ENCODE measurements around the gene ATP6AP1.
"Not testable (repeated sequence)": the region's sequence is repeated elsewhere in the genome, so short reads cannot be mapped to it uniquely, and the experiment has no call there.

ATP6AP1 gene

GRCh38 chrX:154399527-154400368, 28.7 kb upstream of the ATP6AP1 start:
- no peak for DNase-seq

GRCh38 chrX:154400369-154400817, 28.1 kb upstream of the ATP6AP1 start:
- DNase-seq: not testable (repeated sequence)

GRCh38 chrX:154401045-154401799, 27.3 kb upstream of the ATP6AP1 start:
- DNase-seq: peak in 1 of 2 donors; percentile 12

- no peak for DNase-seq
These were observed 26.4 kb upstream of the ATP6AP1 start for GRCh38 chrX:154401918-154402621.

GRCh38 chrX:154402622-154403127, 25.8 kb upstream of the ATP6AP1 start:
- DNase-seq: no peak

- DNase-seq: no peak
These were observed 25.3 kb upstream of the ATP6AP1 start for GRCh38 chrX:154403192-154403591.

- DNase-seq: no peak
These were observed 24.6 kb upstream of the ATP6AP1 start for GRCh38 chrX:154403858-154404257.

- no peak for DNase-seq
These were observed 23.8 kb upstream of the ATP6AP1 start for GRCh38 chrX:154404625-154405192.

GRCh38 chrX:154408659-154409221, 19.7 kb upstream of the ATP6AP1 start:
- DNase-seq: no peak

- peak; percentile 88 to 92 for DNase-seq
These were observed 19.1 kb upstream of the ATP6AP1 start, which contains the start of gene DNASE1L1 for GRCh38 chrX:154409222-154409871. DNASE1L1 (minus strand) TSS chrX:154409254; CDS start chrX:154405568, 3,686 bp downstream.

- DNase-seq: peak; percentile 25 to 64
These were observed 16.5 kb upstream of the ATP6AP1 start for GRCh38 chrX:154411981-154412340.

- peak; percentile 38 to 45 for DNase-seq
These were observed 16.0 kb upstream of the ATP6AP1 start for GRCh38 chrX:154412468-154412867.

GRCh38 chrX:154413142-154413541, 15.3 kb upstream of the ATP6AP1 start:
- no peak for DNase-seq

GRCh38 chrX:154417157-154417556, 11.3 kb upstream of the ATP6AP1 start:
- DNase-seq: no peak

GRCh38 chrX:154419189-154419588, 9.3 kb upstream of the ATP6AP1 start:
- no peak for DNase-seq

- no peak for DNase-seq
These were observed 8.6 kb upstream of the ATP6AP1 start for GRCh38 chrX:154419688-154420401.

- no peak for DNase-seq
These were observed 8.1 kb upstream of the ATP6AP1 start for GRCh38 chrX:154420402-154420756.

- DNase-seq: peak; percentile 34 to 50
These were observed 1.3 kb upstream of the ATP6AP1 start for GRCh38 chrX:154426916-154427770.

GRCh38 chrX:154429711-154430110, 1.2 kb downstream of the ATP6AP1 start:
- peak; percentile 38 to 57 for DNase-seq

GRCh38 chrX:154430479-154430878, 2.0 kb downstream of the ATP6AP1 start:
- peak in 1 of 2 donors; percentile 47 for DNase-seq
